PC-9 (cell line): ENCODE data around the gene CCNL1. TPM values are rescaled to one million over a fixed set of nuclear protein-coding genes. Genes with fewer than 3 reads are reported as not detected.
"Not testable (repeated sequence)": the region's sequence is repeated elsewhere in the genome, so short reads cannot be mapped to it uniquely, and the experiment has no call there.

Experiments
- BruUV-seq: library from RNA; stranded (reverse); fragments of 400-500 nt; replicated peaks from 2 replicates; lab custom pipeline; 2021; lab: Mats Ljungman, UMichigan
- CTCF ChIA-PET: fragments of 300-600 bp; sonication (Branson Sonifier 250); formaldehyde crosslinking; loops from one replicate; lab custom pipeline; 2022; ENCODE audit warnings: antibody characterized with exemption; lab: Charles Lee
- POLR2A ChIA-PET: fragments of 300-600 bp; sonication (Branson Sonifier 250); formaldehyde crosslinking; loops from one replicate; lab custom pipeline; 2022; ENCODE audit warnings: antibody characterized with exemption; ENCODE audit not compliant: unreplicated experiment; lab: Charles Lee
- DNase-seq, 2 experiments: peaks; one replicate each; pipeline versions ENCODE4 v3.0.0 to v3.0.0-alpha.2; 2015 to 2022; ENCODE audit warnings: mixed read lengths in 1 of 2
- H2AFZ ChIP-seq: fragments of 200-600 bp; sonication (generic); 2 replicates; pipeline ENCODE4 v1.8.1; 2017; ENCODE audit warnings: antibody characterized with exemption
- H3F3A ChIP-seq: fragments of 200-600 bp; sonication (generic); 2 replicates; pipeline ENCODE4 v1.8.1; 2017; ENCODE audit warnings: antibody characterized with exemption, mild to moderate bottlenecking, low read depth; ENCODE audit not compliant: insufficient read depth
- H3K27ac ChIP-seq: fragments of 200-600 bp; sonication (generic); 2 replicates; pipeline ENCODE4 v1.6.1; 2016; ENCODE audit warnings: mixed run types
- H3K27me3 ChIP-seq: fragments of 200-600 bp; sonication (generic); 2 replicates; pipeline ENCODE4 v1.6.1; 2016; ENCODE audit warnings: low read depth, mixed run types; ENCODE audit not compliant: insufficient read depth
- H3K36me3 ChIP-seq: fragments of 200-600 bp; sonication (generic); 2 replicates; pipeline ENCODE4 v1.6.1; 2016; ENCODE audit warnings: low read depth, mixed run types
- H3K4me1 ChIP-seq: fragments of 200-600 bp; sonication (generic); replicated peaks from 2 replicates; pipeline ENCODE4 v1.6.1; 2016; ENCODE audit warnings: mixed run types; ENCODE audit not compliant: insufficient read depth
- H3K4me2 ChIP-seq: fragments of 200-600 bp; sonication (generic); 2 replicates; pipeline ENCODE4 v1.6.1; 2017; ENCODE audit warnings: mixed run types
- H3K4me3 ChIP-seq: fragments of 200-600 bp; sonication (generic); 2 replicates; pipeline ENCODE4 v1.6.1; 2016; ENCODE audit warnings: mixed run types
- H3K79me2 ChIP-seq: fragments of 200-600 bp; sonication (generic); 2 replicates; pipeline ENCODE4 v1.6.1; 2017; ENCODE audit warnings: low read depth, mixed run types
- H3K9me2 ChIP-seq: fragments of 200-600 bp; sonication (generic); 2 replicates; pipeline ENCODE4 v1.8.1; 2017; ENCODE audit warnings: mild to moderate bottlenecking; ENCODE audit not compliant: insufficient read depth
- H3K9me3 ChIP-seq: fragments of 200-600 bp; sonication (generic); 2 replicates; pipeline ENCODE4 v1.8.1; 2016; ENCODE audit warnings: low read depth; ENCODE audit not compliant: insufficient read depth
- H4K20me1 ChIP-seq: fragments of 200-600 bp; sonication (generic); 2 replicates; pipeline ENCODE4 v1.8.1; 2017; ENCODE audit not compliant: insufficient read depth
- EZH2 ChIP-seq: fragments of 200-600 bp; sonication (generic); IDR thresholded peaks from 2 replicates; pipeline ENCODE4 v1.8.0; 2017; ENCODE audit warnings: antibody characterized with exemption, low read depth
- intact Hi-C: fragments of 100-400 bp; cut with micrococcal nuclease; formaldehyde crosslinking; loops from one replicate; pipeline ENCODE4 v1.10.0; 2022; ENCODE audit not compliant: unreplicated experiment
- total RNA-seq: library from RNA; stranded (reverse); gene quantifications from 2 replicates; pipeline ENCODE4 v1.2.3, GENCODE V29; 2021
- TF ChIP-seq, protein P1 (sequence below): fragments of 200-600 bp; sonication (generic); conservative IDR thresholded peaks from 2 replicates; pipeline ENCODE4 v1.6.1; 2017; ENCODE audit warnings: mixed run types, antibody characterized with exemption, mild to moderate bottlenecking, moderate library complexity

Gene CCNL1
- total RNA-seq, 1 experiment from 2014 or later, result 91.3 TPM

GRCh38 chr3:157201648-157202278, 41.8 kb upstream of the CCNL1 start:
- ChIA-PET POLR2A (interaction anchor here (0.6 to 0.9 kb wide), 6 partner anchors 41 to 1452 kb away, joined by 3 to 7 read pairs (median 3); no protein-coding TSS in a partner anchor), CTCF (interaction anchor here (0.6 to 1.7 kb wide), 11 partner anchors 15 to 1206 kb away, joined by 3 to 7 read pairs (median 4); no protein-coding TSS in a partner anchor)
- Histone ChIP-seq H3K4me3 (no peak overlapping the region), H3K36me3 (no peaks in the 10 kb centered on the region), H3K9me3 (no peaks in the 10 kb centered on the region), H3K27ac (no peak overlapping the region), H3K4me2 (peak overlapping the region; percentile 55), H3F3A (no peaks in the 10 kb centered on the region), H3K27me3 (no peaks in the 10 kb centered on the region), H4K20me1 (no peaks in the 10 kb centered on the region), H3K4me1 (no peaks in the 10 kb centered on the region), H3K9me2 (no peaks in the 10 kb centered on the region), H3K79me2 (no peaks in the 10 kb centered on the region), H2AFZ (no peak overlapping the region)
- TF ChIP-seq, protein P1, sequence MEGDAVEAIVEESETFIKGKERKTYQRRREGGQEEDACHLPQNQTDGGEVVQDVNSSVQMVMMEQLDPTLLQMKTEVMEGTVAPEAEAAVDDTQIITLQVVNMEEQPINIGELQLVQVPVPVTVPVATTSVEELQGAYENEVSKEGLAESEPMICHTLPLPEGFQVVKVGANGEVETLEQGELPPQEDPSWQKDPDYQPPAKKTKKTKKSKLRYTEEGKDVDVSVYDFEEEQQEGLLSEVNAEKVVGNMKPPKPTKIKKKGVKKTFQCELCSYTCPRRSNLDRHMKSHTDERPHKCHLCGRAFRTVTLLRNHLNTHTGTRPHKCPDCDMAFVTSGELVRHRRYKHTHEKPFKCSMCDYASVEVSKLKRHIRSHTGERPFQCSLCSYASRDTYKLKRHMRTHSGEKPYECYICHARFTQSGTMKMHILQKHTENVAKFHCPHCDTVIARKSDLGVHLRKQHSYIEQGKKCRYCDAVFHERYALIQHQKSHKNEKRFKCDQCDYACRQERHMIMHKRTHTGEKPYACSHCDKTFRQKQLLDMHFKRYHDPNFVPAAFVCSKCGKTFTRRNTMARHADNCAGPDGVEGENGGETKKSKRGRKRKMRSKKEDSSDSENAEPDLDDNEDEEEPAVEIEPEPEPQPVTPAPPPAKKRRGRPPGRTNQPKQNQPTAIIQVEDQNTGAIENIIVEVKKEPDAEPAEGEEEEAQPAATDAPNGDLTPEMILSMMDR, result peak; percentile 71
- no peak for TF ChIP-seq EZH2
- BruUV-seq, result no TSS peak
- DNase-seq, result peak in 1 of 2 experiments; percentile 68
- intact Hi-C loops, result loop anchor here (1.0 to 10.0 kb wide), 7 partner anchors 25 to 1449 kb away; no protein-coding TSS in a partner anchor

DNA sequence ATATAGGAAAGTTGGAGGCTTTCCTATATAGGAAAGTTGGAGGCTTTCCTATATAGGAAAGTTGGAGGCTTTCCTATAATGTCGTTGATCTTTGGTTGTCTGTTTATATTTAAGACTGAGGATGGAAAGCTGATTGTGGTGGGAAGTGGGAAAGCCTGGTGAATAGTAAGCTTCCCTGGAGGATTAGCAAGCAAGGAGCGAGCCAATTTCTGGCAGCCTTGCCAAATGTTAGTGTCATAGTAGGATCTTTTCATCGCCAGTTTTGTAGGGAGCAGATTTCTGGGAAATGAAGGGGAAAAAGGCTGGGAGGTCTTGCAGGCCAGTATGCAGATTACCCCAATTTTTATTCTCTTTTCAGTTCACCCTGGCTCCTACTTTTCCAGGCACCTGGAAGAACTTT, 39.9 kb upstream of the CCNL1 start:
- H3K9me2 ChIP-seq, result no peaks in the 10 kb centered on the region
- no peaks in the 10 kb centered on the region for H3K9me3 ChIP-seq
- CTCF ChIA-PET, result interaction anchor here (0.6 kb wide), 1 partner anchor 17 kb away, joined by 3 read pairs; no protein-coding TSS in a partner anchor
- no peak overlapping the region for H2AFZ ChIP-seq
- no peaks in the 10 kb centered on the region for H3K79me2 ChIP-seq
- no peak for DNase-seq
- H3K36me3 ChIP-seq, result no peaks in the 10 kb centered on the region
- H3K27me3 ChIP-seq, result no peaks in the 10 kb centered on the region
- no peaks in the 10 kb centered on the region for H3K4me1 ChIP-seq
- H3K4me2 ChIP-seq, result no peak overlapping the region
- BruUV-seq, result no TSS peak
- no peak overlapping the region for H3K27ac ChIP-seq
- POLR2A ChIA-PET, result interaction anchor here (0.6 kb wide), 1 partner anchor 112 kb away, joined by 4 read pairs; no protein-coding TSS in a partner anchor
- no peak for TF ChIP-seq EZH2
- no peaks in the 10 kb centered on the region for H4K20me1 ChIP-seq
- no peaks in the 10 kb centered on the region for H3F3A ChIP-seq
- intact Hi-C loops, result loop anchor here (5.0 to 10.0 kb wide), 4 partner anchors 155 to 1448 kb away; no protein-coding TSS in a partner anchor
- no peak overlapping the region for H3K4me3 ChIP-seq

GRCh38 chr3:157195965-157196364, 36.0 kb upstream of the CCNL1 start:
- Histone ChIP-seq H3K9me2 (no peaks in the 10 kb centered on the region), H3K4me2 (no peak overlapping the region), H4K20me1 (no peaks in the 10 kb centered on the region), H3F3A (no peaks in the 10 kb centered on the region), H3K27me3 (no peaks in the 10 kb centered on the region), H3K9me3 (no peaks in the 10 kb centered on the region), H3K36me3 (no peaks in the 10 kb centered on the region), H2AFZ (no peak overlapping the region), H3K27ac (no peak overlapping the region), H3K4me1 (no peaks in the 10 kb centered on the region), H3K4me3 (no peak overlapping the region), H3K79me2 (no peaks in the 10 kb centered on the region)
- BruUV-seq, result no TSS peak
- TF ChIP-seq, protein P1, result no peak
- TF ChIP-seq EZH2, result no peak
- ChIA-PET POLR2A (no interaction called here), CTCF (no interaction called here)
- intact Hi-C loops, result no loop called here
- DNase-seq, result no peak

DNA sequence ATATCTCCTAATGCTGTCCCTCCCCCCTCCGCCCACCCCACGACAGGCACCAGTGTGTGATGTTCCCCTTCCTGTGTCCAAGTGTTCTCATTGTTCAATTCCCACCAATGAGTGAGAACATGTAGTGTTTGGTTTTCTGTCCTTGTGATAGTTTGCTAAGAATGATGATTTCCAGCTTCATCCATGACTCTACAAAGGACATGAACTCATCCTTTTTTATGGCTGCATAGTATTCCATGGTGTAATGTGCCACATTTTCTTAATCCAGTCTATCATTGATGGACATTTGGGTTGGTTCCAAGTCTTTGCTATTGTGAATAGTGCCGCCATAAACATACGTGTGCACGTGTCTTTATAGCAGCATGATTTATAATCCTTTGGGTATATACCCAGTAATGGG, 31.2 kb upstream of the CCNL1 start:
- H3K9me3 ChIP-seq, result peaks cover 21% of the 10 kb centered on the region
- BruUV-seq, H3K4me2 ChIP-seq, H3K4me3 ChIP-seq, H3K36me3 ChIP-seq, H4K20me1 ChIP-seq, POLR2A ChIA-PET, CTCF ChIA-PET, H3F3A ChIP-seq, DNase-seq, intact Hi-C loops, H2AFZ ChIP-seq, H3K27me3 ChIP-seq, H3K79me2 ChIP-seq, H3K4me1 ChIP-seq, H3K27ac ChIP-seq, H3K9me2 ChIP-seq: not testable (repeated sequence)
